Esophagus (tissue), 2 donors: ENCODE results near the gene GAA. TPM values are rescaled to one million over a fixed set of nuclear protein-coding genes. Genes with fewer than 3 reads are reported as not detected.
"Not testable (repeated sequence)": the region's sequence is repeated elsewhere in the genome, so short reads cannot be mapped to it uniquely, and the experiment has no call there.

Source experiments
- H3K27ac ChIP-seq, 2 donors: one replicate each; pipeline ENCODE4 v1.5.1; 2013; ENCODE audit warnings: low read depth in 2 of 2, mild to moderate bottlenecking in 2 of 2, inconsistent platforms in 1 of 2, low read length in 1 of 2, moderate library complexity in 1 of 2
- H3K27me3 ChIP-seq, 2 donors: one replicate each; pipeline ENCODE4 v1.6.1; 2013; ENCODE audit warnings: low read length in 2 of 2, control low read depth in 1 of 2, mild to moderate bottlenecking in 1 of 2; ENCODE audit not compliant: insufficient read depth in 2 of 2, control insufficient read depth in 1 of 2
- H3K36me3 ChIP-seq, 2 donors: one replicate each; pipeline ENCODE4 v1.6.1; 2013; ENCODE audit warnings: low read length in 1 of 2; ENCODE audit not compliant: control insufficient read depth in 2 of 2, insufficient read depth in 2 of 2
- H3K4me1 ChIP-seq, 2 donors: one replicate each; pipeline ENCODE4 v1.6.1; 2013; ENCODE audit warnings: low read length in 1 of 2; ENCODE audit not compliant: control insufficient read depth in 2 of 2, insufficient read depth in 2 of 2
- H3K4me3 ChIP-seq, 2 donors: one replicate each; pipeline ENCODE4 v1.5.1; 2013; ENCODE audit warnings: low read length in 2 of 2, mild to moderate bottlenecking in 2 of 2, low read depth in 1 of 2, moderate library complexity in 1 of 2
- H3K9me3 ChIP-seq, 2 donors: one replicate each; pipeline ENCODE4 v1.6.1; 2013; ENCODE audit warnings: mild to moderate bottlenecking in 2 of 2, low read depth in 1 of 2, low read length in 1 of 2, moderate library complexity in 1 of 2; ENCODE audit not compliant: control insufficient read depth in 2 of 2, insufficient read depth in 1 of 2
- WGBS, 2 donors: extraction: QIAGEN DNeasy Blood & Tissue Kit; methylation state at CpG; one replicate each; pipeline ENCODE4 v1.1.7; 2013; 5-methylcytosine and 5-hydroxymethylcytosine counted together
- polyA plus RNA-seq, 2 donors: library from polyadenylated mRNA; stranded (reverse); fragments of 200-250 nt; gene quantifications; one replicate each; pipeline ENCODE4 v1.2.3, GENCODE V29; 2013
- donor health status: healthy with polysubstance abuse.
- donor health status: Bipolar disorder and iron deficiency.

The GAA gene
- polyA plus RNA-seq, 2 donors: 10.1 to 14.3 TPM

DNA sequence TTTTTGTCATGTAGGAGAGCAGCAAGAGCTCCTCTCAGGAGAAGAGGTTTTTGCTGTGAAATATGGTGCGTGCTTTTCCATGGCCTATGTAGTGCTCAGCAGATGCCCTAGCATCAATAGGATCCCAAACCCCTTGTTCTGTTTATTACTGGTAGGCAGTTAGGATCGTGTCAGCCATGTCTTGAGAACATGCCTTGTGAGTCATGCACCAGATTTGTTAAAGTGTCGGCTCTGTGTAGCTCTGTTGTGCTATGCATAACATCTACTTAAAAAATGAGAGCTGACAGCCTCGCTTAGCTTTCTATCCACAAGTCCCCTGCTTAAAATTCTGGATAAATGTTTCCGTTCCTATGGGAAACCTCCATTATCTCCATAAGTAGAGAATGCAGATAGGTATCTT lies 50.0 kb downstream of the GAA start:
- WGBS, 2 donors: 64 to 72% methylated on average over 5 of the region's 5 CpGs
- H3K27ac ChIP-seq: no peak overlapping the region
- H3K36me3 ChIP-seq: peaks cover 0 to 2% of the 10 kb centered on the region in 2 donors
- H3K4me3 ChIP-seq: no peak overlapping the region
- no peaks in the 10 kb centered on the region for H3K27me3 ChIP-seq
- no peaks in the 10 kb centered on the region for H3K9me3 ChIP-seq
- H3K4me1 ChIP-seq: peaks cover 2 to 3% of the 10 kb centered on the region in 2 donors

DNA sequence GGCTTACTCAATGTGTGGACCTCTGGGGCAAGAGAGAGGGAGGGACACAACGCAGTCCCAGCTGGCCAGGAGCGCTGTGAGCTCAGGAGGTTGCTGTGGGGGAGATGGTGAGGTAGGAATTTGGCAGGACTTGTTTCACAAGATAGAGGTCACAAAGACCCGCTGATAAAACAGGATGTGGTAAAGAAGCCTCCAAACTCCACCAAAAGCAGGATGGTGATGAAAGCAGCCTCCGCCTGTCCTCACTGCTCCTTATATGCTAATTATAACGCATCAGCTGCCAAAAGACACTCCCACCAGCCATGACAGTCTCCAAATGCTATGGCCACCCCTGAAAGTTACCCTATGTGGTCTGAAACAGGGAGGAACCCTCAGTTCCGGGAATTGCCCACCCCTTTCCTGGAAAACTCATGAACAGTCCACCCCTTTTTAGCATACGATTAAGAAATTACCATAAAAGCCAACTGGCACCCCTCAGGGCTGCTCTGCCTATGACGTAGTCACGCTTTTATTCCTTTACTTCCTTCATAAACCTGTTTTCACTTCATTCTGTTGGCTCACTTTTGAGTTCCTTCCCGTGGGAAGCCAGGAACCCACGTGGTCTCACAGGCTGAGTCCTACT lies 50.8 kb downstream of the GAA start:
- no peak overlapping the region for H3K4me3 ChIP-seq
- H3K4me1 ChIP-seq: peaks cover 2 to 3% of the 10 kb centered on the region in 2 donors
- peaks cover 0 to 2% of the 10 kb centered on the region in 2 donors for H3K36me3 ChIP-seq
- 68 to 70% methylated on average over 11 of the region's 11 CpGs for WGBS, 2 donors
- H3K27ac ChIP-seq: peak overlapping the region in 1 of 2 donors; percentile 54
- H3K9me3 ChIP-seq: no peaks in the 10 kb centered on the region
- no peaks in the 10 kb centered on the region for H3K27me3 ChIP-seq

DNA sequence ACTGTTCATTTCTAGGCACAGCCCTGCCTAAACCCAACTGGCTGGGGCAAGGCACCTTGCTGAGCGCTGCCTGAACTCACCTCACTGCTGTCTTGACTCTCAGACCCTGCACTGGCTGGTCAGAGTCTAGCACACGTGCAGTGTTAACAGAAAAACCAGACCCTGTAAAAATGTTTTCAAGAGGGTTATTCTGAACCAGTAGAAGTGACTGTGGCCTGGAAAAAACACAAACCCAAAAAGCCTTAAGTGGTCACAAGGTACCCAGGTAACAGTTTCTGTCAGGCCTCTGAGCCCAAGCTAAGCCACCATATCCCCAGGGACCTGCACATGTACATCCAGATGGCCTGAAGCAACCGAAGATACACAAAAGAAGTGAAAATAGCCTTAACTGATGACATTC lies 51.6 kb downstream of the GAA start:
- Histone ChIP-seq H3K9me3 (no peaks in the 10 kb centered on the region), H3K4me1 (peaks cover 2 to 3% of the 10 kb centered on the region in 2 donors), H3K36me3 (peaks cover 0 to 2% of the 10 kb centered on the region in 2 donors), H3K27me3 (no peaks in the 10 kb centered on the region), H3K27ac (peak overlapping the region in 1 of 2 donors; percentile 54), H3K4me3 (no peak overlapping the region)
- 83 to 85% methylated on average over 3 of the region's 3 CpGs for WGBS, 2 donors

DNA sequence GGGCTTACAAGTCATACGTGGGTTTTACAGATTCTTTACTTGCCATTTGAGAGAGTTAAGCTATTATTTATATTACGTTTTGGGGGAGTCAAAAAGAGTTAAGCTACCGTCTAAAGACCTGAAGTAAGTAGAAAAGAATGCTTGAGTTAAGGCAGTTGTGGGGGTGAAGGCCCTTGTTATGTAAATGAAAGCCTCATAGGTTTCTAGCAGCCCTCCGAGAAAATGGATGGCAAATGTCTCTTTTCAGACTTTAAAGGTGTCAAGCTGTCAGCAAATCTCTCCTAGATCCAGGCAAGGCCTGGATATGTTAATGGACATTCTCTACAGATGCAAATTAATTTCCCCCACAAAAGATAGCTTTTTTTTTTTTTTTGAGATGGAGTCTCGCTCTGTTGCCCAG lies 52.8 kb downstream of the GAA start:
- Histone ChIP-seq H3K9me3 (no peaks in the 10 kb centered on the region), H3K27me3 (no peaks in the 10 kb centered on the region), H3K4me1 (peaks cover 0 to 2% of the 10 kb centered on the region in 2 donors), H3K27ac (no peak overlapping the region), H3K4me3 (no peak overlapping the region), H3K36me3 (no peaks in the 10 kb centered on the region)
- WGBS, 2 donors: 77 to 84% methylated on average over 5 of the region's 5 CpGs

DNA sequence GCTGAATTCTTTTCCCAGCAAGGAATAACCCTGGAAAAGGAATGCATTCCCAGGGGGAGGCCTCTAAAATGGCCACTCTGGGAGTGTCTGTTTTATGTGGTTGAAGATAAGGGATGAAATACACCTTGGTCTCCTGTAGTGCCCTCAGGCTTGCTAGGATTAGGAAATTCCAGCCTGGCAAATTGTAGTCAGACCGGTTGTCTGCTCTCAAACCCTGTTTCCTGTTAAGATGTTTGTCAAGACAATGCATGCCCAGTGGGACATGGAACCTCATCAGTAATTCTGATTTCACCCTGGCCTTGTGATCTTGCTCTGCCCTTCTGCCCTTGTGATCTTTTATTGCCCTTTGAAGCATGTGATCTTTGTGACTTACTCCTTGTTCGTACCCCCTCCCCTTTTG lies 54.2 kb downstream of the GAA start:
- 49 to 57% methylated on average over 2 of the region's 2 CpGs for WGBS, 2 donors
- H3K27me3 ChIP-seq, H3K4me1 ChIP-seq, H3K36me3 ChIP-seq, H3K27ac ChIP-seq, H3K4me3 ChIP-seq, H3K9me3 ChIP-seq: not testable (repeated sequence)

DNA sequence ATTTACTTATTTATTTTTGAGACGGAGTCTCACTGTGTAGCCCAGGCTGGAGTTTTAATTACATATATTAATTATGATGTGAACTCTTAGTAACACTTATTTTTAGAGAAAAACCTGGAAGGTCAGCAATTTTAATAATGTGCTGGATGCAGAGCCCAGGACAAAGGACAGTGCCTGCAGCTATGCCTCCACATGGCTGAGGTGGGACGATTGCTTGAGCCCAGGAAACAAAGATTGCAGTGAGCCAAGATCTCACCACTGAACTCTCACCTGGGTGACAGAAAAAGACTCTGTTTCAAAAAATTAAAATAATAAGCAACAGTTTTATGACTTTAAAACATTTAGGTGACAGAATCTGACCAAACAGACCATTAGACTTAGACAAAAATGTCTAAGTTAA lies 57.5 kb downstream of the GAA start:
- 55 to 72% methylated on average over 2 of the region's 2 CpGs for WGBS, 2 donors
- Histone ChIP-seq H3K9me3 (no peaks in the 10 kb centered on the region), H3K4me3 (no peak overlapping the region), H3K4me1 (no peaks in the 10 kb centered on the region), H3K27ac (no peak overlapping the region), H3K36me3 (no peaks in the 10 kb centered on the region), H3K27me3 (no peaks in the 10 kb centered on the region)

DNA sequence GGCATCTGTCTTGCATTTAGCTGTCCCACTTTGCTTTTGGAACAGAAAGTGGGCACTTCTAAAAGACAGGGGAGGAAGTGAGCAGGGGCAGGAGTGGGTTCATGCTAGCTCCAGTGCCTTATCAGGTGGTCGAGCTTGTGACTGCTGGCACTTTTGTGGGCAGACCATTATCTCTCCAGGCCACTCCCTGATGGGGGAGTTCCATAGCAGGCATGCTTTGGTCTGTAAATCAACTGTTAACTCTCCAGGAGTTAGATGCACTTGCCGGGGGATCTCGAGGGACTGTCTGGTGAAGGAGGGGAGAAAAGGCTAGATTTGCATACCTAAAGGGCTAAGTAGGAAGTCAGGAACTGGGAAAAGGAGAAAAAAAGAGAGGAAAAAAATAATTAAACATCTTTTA lies 59.2 kb downstream of the GAA start:
- Histone ChIP-seq H3K36me3 (no peaks in the 10 kb centered on the region), H3K27ac (no peak overlapping the region)
- 42 to 58% methylated on average over 3 of the region's 3 CpGs for WGBS, 2 donors

DNA sequence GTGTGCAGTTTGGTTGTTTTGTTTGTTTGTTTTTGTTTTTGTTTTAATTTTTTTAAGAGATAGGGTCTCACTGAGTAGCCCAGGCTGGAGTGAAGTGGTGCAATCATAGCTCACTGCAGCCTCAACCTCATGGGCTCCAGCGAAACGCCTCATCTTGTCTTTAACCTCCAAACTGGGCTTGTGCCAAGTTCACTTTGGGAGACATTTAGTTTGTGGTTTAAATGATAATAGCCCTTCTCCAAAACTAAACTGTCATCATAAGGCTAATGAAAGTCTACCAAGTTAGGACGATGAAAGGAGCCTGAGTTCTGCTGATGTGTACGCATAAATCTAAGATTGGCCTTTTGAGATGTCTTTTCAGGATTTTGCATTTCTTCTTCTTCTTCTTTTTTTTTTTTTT lies 62.0 kb downstream of the GAA start:
- Histone ChIP-seq H3K27ac (no peak overlapping the region), H3K4me1 (peaks cover 0 to 3% of the 10 kb centered on the region in 2 donors), H3K27me3 (no peaks in the 10 kb centered on the region), H3K36me3 (no peaks in the 10 kb centered on the region), H3K9me3 (no peaks in the 10 kb centered on the region), H3K4me3 (no peak overlapping the region)
- 82 to 85% methylated on average over 4 of the region's 4 CpGs for WGBS, 2 donors

More for the DNA sequence above, 59.2 kb downstream of the GAA start:
- Histone ChIP-seq H3K9me3 (no peaks in the 10 kb centered on the region), H3K4me1 (no peaks in the 10 kb centered on the region), H3K27me3 (no peaks in the 10 kb centered on the region), H3K4me3 (no peak overlapping the region)

DNA sequence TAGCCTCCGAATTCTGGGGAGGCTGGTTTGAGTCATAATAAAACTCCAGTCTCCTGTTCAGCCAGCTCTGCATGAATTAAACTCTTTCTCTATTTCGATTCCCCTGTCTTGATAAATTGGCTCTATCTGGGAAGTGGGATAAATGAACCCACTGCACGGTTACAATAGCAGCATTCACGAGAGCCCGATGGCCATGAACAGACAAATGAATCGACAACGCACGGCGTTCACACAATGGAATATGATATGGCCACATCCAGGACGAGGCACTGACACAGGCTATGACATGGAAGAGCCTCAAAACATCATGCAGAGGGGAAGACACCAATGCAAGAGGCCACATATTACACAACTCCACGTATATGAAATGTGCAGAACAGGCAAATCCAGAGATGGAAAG lies 62.8 kb downstream of the GAA start:
- Histone ChIP-seq H3K27ac (no peak overlapping the region), H3K4me3 (no peak overlapping the region), H3K9me3 (no peaks in the 10 kb centered on the region), H3K27me3 (no peaks in the 10 kb centered on the region), H3K4me1 (peaks cover 0 to 5% of the 10 kb centered on the region in 2 donors), H3K36me3 (no peaks in the 10 kb centered on the region)
- WGBS, 2 donors: 71 to 85% methylated on average over 11 of the region's 11 CpGs

DNA sequence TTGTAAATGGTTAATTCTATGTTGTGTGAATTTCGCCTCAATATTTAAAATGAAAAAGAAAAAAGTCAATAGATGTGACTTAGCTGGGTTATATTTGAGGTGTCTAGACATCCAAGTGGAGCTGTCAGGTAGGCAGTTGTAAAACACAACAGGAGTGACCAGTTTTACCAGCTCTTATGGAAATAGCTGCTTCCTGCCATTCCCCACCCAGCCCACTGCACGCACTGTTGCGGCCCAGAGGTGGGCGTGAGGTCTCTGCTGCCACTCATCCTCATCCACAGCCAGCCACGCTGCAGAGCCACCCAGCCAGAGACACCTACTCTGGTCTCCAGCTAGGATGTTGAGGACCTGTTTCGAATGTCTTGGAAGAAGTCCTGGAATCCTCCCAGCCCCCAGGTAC lies 65.1 kb downstream of the GAA start:
- WGBS, 2 donors: 65 to 72% methylated on average over 6 of the region's 6 CpGs
- H3K4me3 ChIP-seq: no peak overlapping the region
- H3K4me1 ChIP-seq: peaks cover 0 to 7% of the 10 kb centered on the region in 2 donors

More for the DNA sequence above, 65.1 kb downstream of the GAA start:
- Histone ChIP-seq H3K9me3 (no peaks in the 10 kb centered on the region), H3K27me3 (no peaks in the 10 kb centered on the region), H3K36me3 (no peaks in the 10 kb centered on the region), H3K27ac (no peak overlapping the region)
